Measurements from ENCODE around the gene SPATA20. TPM values are rescaled to one million over a fixed set of nuclear protein-coding genes. Genes with fewer than 3 reads are reported as not detected.

The SPATA20 gene
- total and polyA plus RNA-seq, 12 donors: 12.6 to 88.4 (median 63.3) TPM

DNA sequence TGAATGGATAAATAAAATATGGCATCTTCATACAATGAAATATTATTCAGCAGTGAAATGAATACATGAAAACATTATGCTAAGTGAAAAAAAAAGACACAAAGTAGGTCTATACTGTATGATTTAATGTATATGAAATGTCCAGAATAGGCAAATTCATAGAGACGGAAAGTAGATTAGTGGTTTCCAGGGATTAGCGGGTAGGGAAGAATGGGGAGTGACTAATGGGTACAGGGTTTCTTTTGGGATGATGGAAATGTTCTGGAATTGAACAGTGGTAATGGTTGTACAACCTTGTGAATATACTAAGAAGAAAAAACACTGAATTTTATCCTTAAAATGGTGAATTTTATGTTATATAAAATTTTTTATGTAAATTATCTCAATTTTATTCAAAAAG lies 47.3 kb upstream of the SPATA20 start:
- 95 to 98% methylated on average over 2 of the region's 2 CpGs for WGBS, 2 donors

DNA sequence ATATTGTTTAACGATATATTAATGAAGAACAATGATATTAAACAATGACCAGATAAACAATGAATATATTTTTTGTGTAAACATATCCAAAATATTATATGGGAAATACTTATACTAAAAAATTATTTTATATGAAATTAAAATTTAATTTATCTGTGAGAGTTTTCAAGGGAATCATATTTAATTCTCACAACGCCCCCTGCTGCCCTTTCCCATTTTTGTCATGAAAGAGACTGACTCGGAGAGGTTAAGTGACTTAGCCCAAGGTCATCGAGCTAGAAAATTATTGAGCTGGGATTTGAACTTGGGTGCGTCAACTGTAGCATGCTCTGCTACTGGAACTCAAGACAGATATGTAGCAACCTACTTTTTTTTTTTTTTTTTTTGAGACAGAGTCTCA lies 45.9 kb upstream of the SPATA20 start:
- Histone ChIP-seq H3K9me3 (no peaks in the 10 kb centered on the region), H3K36me3 (no peaks in the 10 kb centered on the region), H3K27ac (no peak overlapping the region), H3K27me3 (no peaks in the 10 kb centered on the region), H3K4me3 (no peak overlapping the region), H3K4me1 (no peaks in the 10 kb centered on the region)
- TF ChIP-seq, protein P1, sequence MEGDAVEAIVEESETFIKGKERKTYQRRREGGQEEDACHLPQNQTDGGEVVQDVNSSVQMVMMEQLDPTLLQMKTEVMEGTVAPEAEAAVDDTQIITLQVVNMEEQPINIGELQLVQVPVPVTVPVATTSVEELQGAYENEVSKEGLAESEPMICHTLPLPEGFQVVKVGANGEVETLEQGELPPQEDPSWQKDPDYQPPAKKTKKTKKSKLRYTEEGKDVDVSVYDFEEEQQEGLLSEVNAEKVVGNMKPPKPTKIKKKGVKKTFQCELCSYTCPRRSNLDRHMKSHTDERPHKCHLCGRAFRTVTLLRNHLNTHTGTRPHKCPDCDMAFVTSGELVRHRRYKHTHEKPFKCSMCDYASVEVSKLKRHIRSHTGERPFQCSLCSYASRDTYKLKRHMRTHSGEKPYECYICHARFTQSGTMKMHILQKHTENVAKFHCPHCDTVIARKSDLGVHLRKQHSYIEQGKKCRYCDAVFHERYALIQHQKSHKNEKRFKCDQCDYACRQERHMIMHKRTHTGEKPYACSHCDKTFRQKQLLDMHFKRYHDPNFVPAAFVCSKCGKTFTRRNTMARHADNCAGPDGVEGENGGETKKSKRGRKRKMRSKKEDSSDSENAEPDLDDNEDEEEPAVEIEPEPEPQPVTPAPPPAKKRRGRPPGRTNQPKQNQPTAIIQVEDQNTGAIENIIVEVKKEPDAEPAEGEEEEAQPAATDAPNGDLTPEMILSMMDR (IDR thresholded peaks at IDR 0.05): peak in 8 of 9 donors; percentile 12 to 52 (median 34)
- 34 to 35% methylated on average over 5 of the region's 5 CpGs for WGBS, 2 donors
- ATAC-seq (no peak), DNase-seq (no peak)
- intact Hi-C loops (cut with DNase I): no loop called here

More for the DNA sequence above, 47.3 kb upstream of the SPATA20 start:
- Histone ChIP-seq H3K4me3 (no peak overlapping the region), H3K27me3 (no peaks in the 10 kb centered on the region), H3K4me1 (no peaks in the 10 kb centered on the region), H3K9me3 (no peaks in the 10 kb centered on the region), H3K36me3 (no peaks in the 10 kb centered on the region), H3K27ac (no peak overlapping the region)
- TF ChIP-seq, protein P1 (IDR thresholded peaks at IDR 0.05): no peak
- intact Hi-C loops (cut with DNase I): no loop called here
- DNase-seq (no peak), ATAC-seq (no peak)

DNA sequence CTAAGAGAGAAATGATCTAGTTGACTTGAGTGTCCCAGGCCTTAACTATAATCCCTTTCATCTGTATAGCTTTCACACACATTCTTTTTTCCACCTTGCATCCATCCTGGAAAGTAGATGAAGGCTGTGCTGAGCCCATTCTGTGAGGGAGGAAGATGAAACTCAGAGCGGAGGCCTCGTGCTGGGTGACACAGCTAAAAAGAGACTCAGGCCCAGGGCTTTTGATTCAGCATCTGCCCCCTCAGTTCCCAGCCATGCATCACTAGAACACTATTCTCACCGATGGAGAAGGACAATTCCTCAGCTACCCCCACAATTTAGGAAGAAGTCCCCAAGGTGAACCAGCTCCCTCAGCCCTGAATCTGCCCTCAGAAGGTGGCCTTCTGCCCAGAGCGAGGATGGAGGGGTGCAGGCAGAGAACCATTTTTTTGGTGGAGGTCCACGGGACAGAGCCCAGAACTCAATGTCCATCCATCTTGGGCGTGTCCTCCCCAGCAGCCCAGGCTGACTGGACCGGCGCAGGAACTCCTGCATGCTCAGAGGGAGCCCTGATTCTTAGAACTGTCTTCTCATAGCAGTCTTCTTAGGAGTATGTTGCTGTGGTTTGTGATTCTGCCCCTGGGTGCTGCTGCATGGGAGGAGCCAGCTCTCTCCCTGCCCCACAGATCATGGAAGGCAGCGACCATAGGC lies 44.5 kb upstream of the SPATA20 start:
- Histone ChIP-seq H3K9me3 (no peaks in the 10 kb centered on the region), H3K36me3 (no peaks in the 10 kb centered on the region), H3K27ac (no peak overlapping the region), H3K4me1 (peaks cover 0 to under 1% (median 0%) of the 10 kb centered on the region in 9 donors), H3K4me3 (no peak overlapping the region), H3K27me3 (no peaks in the 10 kb centered on the region)
- intact Hi-C loops (cut with DNase I): no loop called here
- DNase-seq (no peak), ATAC-seq (no peak)
- TF ChIP-seq, protein P1 (IDR thresholded peaks at IDR 0.05): no peak
- 88 to 91% methylated on average over 9 of the region's 9 CpGs for WGBS, 2 donors

DNA sequence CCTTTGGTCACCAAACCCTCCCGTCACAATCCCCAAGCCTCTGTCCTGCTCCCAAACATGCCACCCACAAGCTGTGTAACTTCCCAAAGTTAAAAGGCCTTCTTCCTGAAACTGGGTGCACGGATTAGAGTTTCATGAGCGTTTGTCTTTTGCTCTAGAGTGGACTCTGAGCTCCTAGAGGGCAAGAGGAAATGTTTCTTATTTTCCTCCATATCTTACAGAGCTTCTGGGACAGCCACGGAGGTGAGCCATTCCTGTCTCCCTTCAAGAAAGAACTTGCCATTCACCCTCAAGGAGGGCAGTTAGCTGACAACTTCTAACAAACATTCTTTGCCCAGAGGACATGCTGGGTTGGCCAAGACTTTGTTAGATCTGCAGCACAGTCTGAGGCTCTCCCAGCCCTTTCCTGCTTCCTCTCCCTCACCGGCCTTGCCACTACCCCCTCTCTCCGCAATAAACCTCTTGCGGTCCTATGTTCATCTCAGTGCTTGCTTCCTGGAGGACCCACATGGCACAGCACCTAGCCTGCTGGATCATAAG lies 41.3 kb upstream of the SPATA20 start:
- TF ChIP-seq, protein P1 (IDR thresholded peaks at IDR 0.05): no peak
- Histone ChIP-seq H3K36me3 (no peaks in the 10 kb centered on the region), H3K4me3 (no peak overlapping the region), H3K9me3 (no peaks in the 10 kb centered on the region), H3K4me1 (peaks cover 0 to 17% (median 12%) of the 10 kb centered on the region in 9 donors), H3K27me3 (no peaks in the 10 kb centered on the region), H3K27ac (no peak overlapping the region)
- DNase-seq (no peak), ATAC-seq (no peak)
- intact Hi-C loops (cut with DNase I): no loop called here
- WGBS, 2 donors: 65 to 71% methylated on average over 7 of the region's 7 CpGs

All from heart right ventricle (tissue), 16 donors.